CD4-positive, alpha-beta T cell treated with Interleukin-6 for 4 hours (primary cell): Measurements from ENCODE around the gene SLC66A3.
"Not testable (repeated sequence)": the region's sequence is repeated elsewhere in the genome, so short reads cannot be mapped to it uniquely, and the experiment has no call there.

Experiments used
- DNase-seq: peaks from one replicate; pipeline ENCODE4 v3.0.0-alpha.2; 2020; ENCODE audit warnings: mixed read lengths

SLC66A3 gene

GRCh38 chr2:11165046-11165445 lies 9.8 kb downstream of the SLC66A3 start:
- DNase-seq, result not testable (repeated sequence)

GRCh38 chr2:11166476-11166875 lies 11.2 kb downstream of the SLC66A3 start:
- no peak for DNase-seq

- DNase-seq, result no peak
These were observed 13.2 kb downstream of the SLC66A3 start for GRCh38 chr2:11168488-11168887.

GRCh38 chr2:11169333-11169732 lies 14.1 kb downstream of the SLC66A3 start:
- no peak for DNase-seq

GRCh38 chr2:11174222-11174621 lies 19.0 kb downstream of the SLC66A3 start:
- DNase-seq, result no peak

GRCh38 chr2:11175293-11175795 lies 20.1 kb downstream of the SLC66A3 start:
- DNase-seq, result no peak

GRCh38 chr2:11177871-11178690 lies 22.8 kb downstream of the SLC66A3 start:
- no peak for DNase-seq

GRCh38 chr2:11179196-11179595 lies 23.9 kb downstream of the SLC66A3 start:
- no peak for DNase-seq

GRCh38 chr2:11179899-11180298 lies 24.6 kb downstream of the SLC66A3 start:
- no peak for DNase-seq

- DNase-seq, result no peak
These were observed 25.4 kb downstream of the SLC66A3 start for GRCh38 chr2:11180653-11181052.

GRCh38 chr2:11182951-11183350 lies 27.7 kb downstream of the SLC66A3 start:
- no peak for DNase-seq

GRCh38 chr2:11186145-11186544 lies 30.9 kb downstream of the SLC66A3 start:
- DNase-seq, result no peak

GRCh38 chr2:11187083-11187619 lies 31.9 kb downstream of the SLC66A3 start:
- DNase-seq, result no peak

GRCh38 chr2:11187731-11188130 lies 32.5 kb downstream of the SLC66A3 start:
- DNase-seq, result no peak

- DNase-seq, result no peak
These were observed 41.0 kb downstream of the SLC66A3 start for GRCh38 chr2:11196246-11196645.

GRCh38 chr2:11200651-11201050 lies 45.4 kb downstream of the SLC66A3 start:
- DNase-seq, result no peak

- DNase-seq, result no peak
These were observed 46.7 kb downstream of the SLC66A3 start for GRCh38 chr2:11201969-11202368.

- DNase-seq, result no peak
These were observed 48.2 kb downstream of the SLC66A3 start for GRCh38 chr2:11203480-11203879.

- DNase-seq, result no peak
These were observed 52.8 kb downstream of the SLC66A3 start for GRCh38 chr2:11208083-11208482.

- no peak for DNase-seq
These were observed 57.4 kb downstream of the SLC66A3 start for GRCh38 chr2:11212645-11213044.

GRCh38 chr2:11213090-11213638 lies 57.9 kb downstream of the SLC66A3 start:
- no peak for DNase-seq

- no peak for DNase-seq
These were observed 58.7 kb downstream of the SLC66A3 start for GRCh38 chr2:11213975-11214374.

- DNase-seq, result no peak
These were observed 59.5 kb downstream of the SLC66A3 start for GRCh38 chr2:11214770-11215169.

GRCh38 chr2:11215407-11215806 lies 60.1 kb downstream of the SLC66A3 start:
- no peak for DNase-seq
